ENCODE measurements around the gene TFDP1.
"Not testable (repeated sequence)": the region's sequence is repeated elsewhere in the genome, so short reads cannot be mapped to it uniquely, and the experiment has no call there.

TFDP1 gene

GRCh38 chr13:113567681-113568080 lies 16.9 kb upstream of the TFDP1 start:
- no peak for DNase-seq (ENCODE audit: low spot score)

GRCh38 chr13:113573065-113573464 lies 11.5 kb upstream of the TFDP1 start:
- DNase-seq (ENCODE audit: low spot score): no peak

GRCh38 chr13:113576597-113576996 lies 8.0 kb upstream of the TFDP1 start:
- DNase-seq (ENCODE audit: low spot score): no peak

- DNase-seq (ENCODE audit: low spot score): no peak
Measured at GRCh38 chr13:113577881-113578435, 6.6 kb upstream of the TFDP1 start.

- no peak for DNase-seq (ENCODE audit: low spot score)
Measured at GRCh38 chr13:113579686-113580085, 4.9 kb upstream of the TFDP1 start.

GRCh38 chr13:113581871-113582270 lies 2.7 kb upstream of the TFDP1 start:
- DNase-seq (ENCODE audit: low spot score): no peak

- DNase-seq (ENCODE audit: low spot score): no peak
Measured at GRCh38 chr13:113582841-113583631, 1.5 kb upstream of the TFDP1 start.

- DNase-seq (ENCODE audit: low spot score): no peak
Measured at GRCh38 chr13:113584870-113585671, 518 bp downstream of the TFDP1 start.

- DNase-seq (ENCODE audit: low spot score): no peak
Measured at GRCh38 chr13:113585896-113586295, 1.3 kb downstream of the TFDP1 start.

- DNase-seq (ENCODE audit: low spot score): no peak
Measured at GRCh38 chr13:113586661-113587479, 2.3 kb downstream of the TFDP1 start.

- DNase-seq (ENCODE audit: low spot score): no peak
Measured at GRCh38 chr13:113588394-113589111, 4.0 kb downstream of the TFDP1 start.

GRCh38 chr13:113589251-113589960 lies 4.9 kb downstream of the TFDP1 start:
- no peak for DNase-seq (ENCODE audit: low spot score)

GRCh38 chr13:113589961-113590339 lies 5.4 kb downstream of the TFDP1 start:
- no peak for DNase-seq (ENCODE audit: low spot score)

GRCh38 chr13:113591750-113592149 lies 7.2 kb downstream of the TFDP1 start:
- DNase-seq (ENCODE audit: low spot score): no peak

- DNase-seq (ENCODE audit: low spot score): no peak
Measured at GRCh38 chr13:113592571-113592970, 8.0 kb downstream of the TFDP1 start.

GRCh38 chr13:113594066-113594821 lies 9.7 kb downstream of the TFDP1 start:
- DNase-seq (ENCODE audit: low spot score): not testable (repeated sequence)

- no peak for DNase-seq (ENCODE audit: low spot score)
Measured at GRCh38 chr13:113595131-113595530, 10.6 kb downstream of the TFDP1 start.

- no peak for DNase-seq (ENCODE audit: low spot score)
Measured at GRCh38 chr13:113596321-113597200, 12.0 kb downstream of the TFDP1 start.

Measured in CD4-positive, alpha-beta T cell treated with Interleukin-15 for 4 hours (primary cell).